ENCODE results near the gene SPATA24.

The SPATA24 gene

DNA sequence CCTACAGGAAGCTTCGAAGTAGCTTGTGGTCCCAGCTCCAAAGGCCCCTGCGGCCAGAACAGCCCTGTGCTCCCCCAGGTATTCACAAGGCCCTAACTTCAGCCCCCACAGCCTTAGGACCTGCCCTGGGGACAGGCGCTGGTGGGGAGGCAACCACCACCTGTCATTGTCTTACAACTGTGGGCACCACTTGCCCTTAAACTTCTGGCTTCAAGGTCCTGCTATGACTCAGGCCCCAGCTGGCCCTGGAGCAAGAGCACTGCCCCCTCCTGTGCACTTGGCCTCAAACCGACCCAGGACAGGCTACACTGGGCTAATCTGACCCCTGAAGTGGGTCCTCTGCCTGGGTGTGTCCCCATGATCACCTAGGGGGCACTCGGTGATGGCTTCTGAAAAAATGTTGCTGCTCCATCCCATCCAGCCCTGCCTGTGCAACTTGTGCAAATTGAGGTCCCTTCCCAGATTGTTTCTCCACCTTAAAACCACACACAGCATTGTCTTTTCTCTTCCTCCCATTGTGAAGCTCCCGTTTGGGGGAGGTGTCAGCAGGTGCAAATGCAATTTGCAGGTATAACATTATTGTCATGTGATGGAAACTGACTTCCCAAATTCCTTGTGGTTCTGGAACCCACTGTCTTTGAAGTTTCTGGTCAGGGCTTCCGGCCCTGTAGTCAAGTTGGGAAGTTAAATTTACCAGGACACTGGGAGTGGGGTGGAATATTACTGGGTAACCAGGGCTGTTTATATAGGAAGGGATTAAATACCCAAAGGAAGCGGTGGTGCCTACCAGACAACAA, 7.8 kb downstream of the SPATA24 start:
- no peak for TF ChIP-seq CTCF (IDR thresholded peaks at IDR 0.05; ENCODE audit: insufficient read depth, low read depth, low read length, missing control alignments)
- peak; percentile 76 for DNase-seq (ENCODE audit: low read depth)

DNA sequence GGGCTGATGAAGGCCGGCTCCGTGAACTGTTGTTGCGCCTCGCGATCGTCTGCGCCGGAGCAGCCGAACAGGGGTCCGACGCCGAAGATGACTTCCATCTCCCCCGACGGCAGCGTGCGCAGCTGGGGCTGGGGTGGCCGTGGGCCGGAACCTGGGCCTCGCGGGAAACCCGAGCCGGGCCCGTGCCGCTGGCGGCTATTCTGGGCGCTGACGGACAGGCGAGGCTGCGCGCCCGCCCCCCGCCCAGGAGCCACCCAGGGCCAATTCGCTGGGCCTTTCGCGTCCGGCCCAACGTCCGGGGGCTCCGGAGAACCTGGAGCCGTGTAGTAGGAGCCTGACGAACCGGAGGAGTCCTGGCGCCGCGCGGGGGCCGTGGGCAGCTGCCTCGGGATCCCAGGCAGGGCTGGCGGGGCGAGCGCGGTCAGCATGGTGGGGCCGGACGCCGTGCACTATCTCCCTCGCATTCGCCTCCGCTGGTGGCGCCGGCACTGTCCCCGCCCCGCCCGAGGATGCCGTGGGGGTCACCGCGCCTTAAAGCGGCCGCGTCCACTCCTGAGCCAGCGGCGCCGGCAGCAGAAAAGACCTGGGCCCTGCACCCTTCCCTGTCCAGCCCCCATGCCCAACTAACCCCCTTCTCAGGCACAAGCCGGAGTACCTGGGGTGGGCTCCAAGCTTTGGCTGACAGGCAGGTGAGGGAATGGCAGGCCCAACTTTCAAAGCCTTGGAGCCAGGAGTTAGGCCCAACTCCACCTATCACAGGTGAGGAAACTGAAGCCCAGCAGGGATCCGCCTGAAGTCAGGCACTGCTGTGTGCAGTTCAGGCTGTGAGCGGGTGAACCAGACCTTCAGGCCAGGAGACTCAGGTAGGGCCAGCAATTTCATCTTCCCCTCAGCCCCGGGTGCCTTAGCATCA, 9.0 kb downstream of the SPATA24 start, which contains the start of gene PROB1:
Gene PROB1, minus strand, starts transcription at position 451 of the 913 bp plus-strand sequence. Its CDS starts 23 bp downstream, at position 428.
- peak within 1 kb of the TSS; percentile 88 for H3K4me3 ChIP-seq (ENCODE audit: low read depth, low read length)
- no peak for TF ChIP-seq CTCF (IDR thresholded peaks at IDR 0.05; ENCODE audit: insufficient read depth, low read depth, low read length, missing control alignments)
- DNase-seq (ENCODE audit: low read depth) = no peak

More for the DNA sequence above, 7.8 kb downstream of the SPATA24 start:
- no peak overlapping the region; the same call in 1 of the 2 replicates for H3K4me3 ChIP-seq (ENCODE audit: low read depth, low read length)

- peak; percentile 88 for DNase-seq (ENCODE audit: low read depth)
- peak overlapping the region; percentile 88 for H3K4me3 ChIP-seq (ENCODE audit: low read depth, low read length)
- TF ChIP-seq CTCF (IDR thresholded peaks at IDR 0.05; ENCODE audit: insufficient read depth, low read depth, low read length, missing control alignments) = peak; percentile 75
These were observed 9.7 kb downstream of the SPATA24 start for GRCh38 chr5:139394123-139394653.

DNA sequence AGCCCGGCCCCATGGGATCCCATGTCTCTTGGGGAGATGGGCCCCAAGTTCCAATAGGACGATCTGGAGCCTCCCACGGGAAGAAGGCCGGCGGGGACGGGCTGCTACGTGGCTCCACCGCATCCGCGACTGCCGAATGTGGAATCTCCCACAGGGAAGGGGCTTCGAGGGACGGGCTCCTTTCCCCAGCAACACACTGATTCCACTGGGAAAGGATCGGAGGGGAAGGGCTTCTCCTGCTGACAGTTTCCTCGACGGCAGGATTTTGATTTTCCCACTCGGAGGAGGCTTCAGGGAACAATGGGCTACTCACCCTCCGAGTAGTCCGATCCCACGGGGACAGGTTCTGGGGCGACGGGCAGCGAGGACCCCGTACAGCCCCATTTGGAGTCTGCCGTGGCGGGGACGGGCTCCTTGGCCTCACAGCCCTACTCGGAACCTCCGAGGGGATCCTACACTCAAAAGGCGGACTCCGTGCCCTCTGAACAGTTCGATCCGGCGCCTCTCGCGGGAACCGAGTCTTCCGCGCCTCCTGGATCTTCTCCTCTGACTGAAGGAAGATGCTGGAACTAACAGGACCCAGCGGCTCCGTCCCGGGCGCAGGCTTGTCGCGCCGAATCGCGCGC, 10.3 kb downstream of the SPATA24 start:
- H3K4me3 ChIP-seq (ENCODE audit: low read depth, low read length) = peak overlapping the region; percentile 88
- no peak for DNase-seq (ENCODE audit: low read depth)
- TF ChIP-seq CTCF (IDR thresholded peaks at IDR 0.05; ENCODE audit: insufficient read depth, low read depth, low read length, missing control alignments) = no peak

DNA sequence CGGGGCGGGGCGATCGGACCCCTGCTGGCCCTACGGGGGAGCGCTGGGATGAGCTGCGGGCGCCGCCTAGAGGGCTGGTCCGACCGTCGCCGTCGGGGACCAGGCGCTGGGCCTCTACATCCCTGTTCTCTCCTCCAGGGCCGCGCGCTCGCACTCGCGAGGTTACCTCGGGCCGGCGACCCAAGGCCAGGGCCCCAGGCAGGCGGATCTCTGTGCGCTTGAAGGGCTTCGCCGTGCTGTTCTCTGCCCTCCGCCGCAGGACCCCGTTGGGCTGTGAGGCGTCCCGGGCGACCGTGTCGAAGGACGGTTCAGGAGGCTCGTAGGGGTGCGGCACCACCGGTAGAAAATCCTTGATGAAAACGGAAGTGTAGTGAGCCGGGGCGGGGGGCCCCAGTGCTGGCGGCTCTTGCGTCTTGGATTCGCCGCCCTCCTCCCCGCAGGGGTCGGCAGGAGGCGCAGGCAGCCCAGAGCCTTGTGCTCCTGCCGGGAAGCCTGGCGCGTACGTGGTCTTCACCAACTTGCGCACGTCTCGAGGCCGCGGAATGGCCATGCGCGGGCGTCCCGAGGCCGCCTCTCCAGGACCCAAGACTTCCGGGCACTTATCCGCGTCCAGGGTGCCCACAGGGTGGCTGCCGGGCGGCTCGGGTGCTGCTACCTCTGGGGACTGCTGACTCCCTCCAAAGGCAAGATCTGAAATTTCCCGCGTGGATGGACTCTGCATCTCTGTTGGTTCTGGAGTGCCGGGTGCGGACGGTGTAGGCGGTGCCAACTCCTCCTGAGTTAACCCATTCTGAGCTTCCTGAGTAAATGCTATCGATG, 11.0 kb downstream of the SPATA24 start:
- H3K4me3 ChIP-seq (ENCODE audit: low read depth, low read length) = peak overlapping the region; percentile 88
- peak; percentile 98 for TF ChIP-seq CTCF (IDR thresholded peaks at IDR 0.05; ENCODE audit: insufficient read depth, low read depth, low read length, missing control alignments)
- DNase-seq (ENCODE audit: low read depth) = peak; percentile 95

GRCh38 chr5:139392324-139392677, 11.6 kb downstream of the SPATA24 start:
- no peak for DNase-seq (ENCODE audit: low read depth)
- H3K4me3 ChIP-seq (ENCODE audit: low read depth, low read length) = peak overlapping the region; percentile 88
- TF ChIP-seq CTCF (IDR thresholded peaks at IDR 0.05; ENCODE audit: insufficient read depth, low read depth, low read length, missing control alignments) = no peak

Measured in GM12865 (cell line).